Activated naive CD4-positive, alpha-beta T cell treated with anti-CD3 and anti-CD28 coated beads, Interleukin-2, amount 10 ng/mL, durations not matched to agents 7 days and 5 days (primary cell): ENCODE results near the gene MLF2.
A peak's percentile ranks its signal among the peaks of the same experiment; 100 is the strongest.

Source experiments
- CTCF ChIA-PET: fragments of 350-600 bp; sonication (Branson Sonifier 250); formaldehyde crosslinking; loops from one replicate; lab custom pipeline; 2021; ENCODE audit warnings: antibody characterized with exemption; lab: Charles Lee
- DNase-seq: peaks from one replicate; pipeline ENCODE4 v3.0.0-alpha.2; 2020
- H3K27ac Mint-ChIP-seq: one replicate; pipeline ENCODE4 v1.8.0; 2021; ENCODE audit warnings: mild to moderate bottlenecking, moderate library complexity, mixed read lengths
- H3K27me3 Mint-ChIP-seq: one replicate; pipeline ENCODE4 v1.8.0; 2021; ENCODE audit warnings: mild to moderate bottlenecking, mixed read lengths
- H3K36me3 Mint-ChIP-seq: one replicate; pipeline ENCODE4 v1.8.0; 2021; ENCODE audit warnings: mixed read lengths
- H3K4me1 Mint-ChIP-seq: one replicate; pipeline ENCODE4 v1.8.0; 2021; ENCODE audit warnings: mixed read lengths
- H3K4me3 Mint-ChIP-seq: one replicate; pipeline ENCODE4 v1.8.0; 2021; ENCODE audit warnings: mild to moderate bottlenecking, moderate library complexity, mixed read lengths
- H3K9me3 Mint-ChIP-seq: one replicate; pipeline ENCODE4 v1.8.0; 2021; ENCODE audit warnings: mixed read lengths

Gene MLF2

GRCh38 chr12:6699259-6699988 lies 53.5 kb downstream of the MLF2 start:
- H3K4me1 Mint-ChIP-seq: peaks cover 20% of the 10 kb centered on the region

GRCh38 chr12:6698352-6699046 lies 54.4 kb downstream of the MLF2 start:
- no peak overlapping the region for H3K4me3 Mint-ChIP-seq
- no peaks in the 10 kb centered on the region for H3K9me3 Mint-ChIP-seq
- CTCF ChIA-PET: interaction anchor here (0.7 to 3.2 kb wide), 9 partner anchors 9 to 145 kb away, joined by 3 to 17 read pairs (median 4); partner anchors contain the start of gene ZNF384
- H3K27me3 Mint-ChIP-seq: peaks cover 80% of the 10 kb centered on the region
- peaks cover 20% of the 10 kb centered on the region for H3K4me1 Mint-ChIP-seq
- H3K36me3 Mint-ChIP-seq: no peaks in the 10 kb centered on the region
- DNase-seq: no peak
- no peak overlapping the region for H3K27ac Mint-ChIP-seq

More at GRCh38 chr12:6699259-6699988, 53.5 kb downstream of the MLF2 start:
- DNase-seq: no peak
- CTCF ChIA-PET: interaction anchor here (0.7 to 1.5 kb wide), 5 partner anchors 10 to 142 kb away, joined by 3 to 4 read pairs (median 3); partner anchors contain the start of gene ZNF384
- Mint-ChIP-seq H3K27ac (no peak overlapping the region), H3K27me3 (peaks cover 86% of the 10 kb centered on the region), H3K4me3 (peak overlapping the region; percentile 38), H3K9me3 (no peaks in the 10 kb centered on the region), H3K36me3 (no peaks in the 10 kb centered on the region)
